PC-9 (cell line): ENCODE results near the gene NUP214.

Experiments
- CTCF ChIP-seq: fragments of 200-600 bp; sonication (generic); conservative IDR thresholded peaks from 2 replicates; pipeline ENCODE4 v1.6.1; 2017; ENCODE audit warnings: mixed run types, antibody characterized with exemption, mild to moderate bottlenecking, moderate library complexity
- EZH2 ChIP-seq: fragments of 200-600 bp; sonication (generic); IDR thresholded peaks from 2 replicates; pipeline ENCODE4 v1.8.0; 2017; ENCODE audit warnings: antibody characterized with exemption, low read depth

- TF ChIP-seq CTCF (no peak), EZH2 (no peak)
These were observed 152.0 kb downstream of the NUP214 start for GRCh38 chr9:131277287-131277909.
